Stimulated activated CD4-positive, alpha-beta T cell treated with anti-CD3 and anti-CD28 coated beads, Interleukin-12 subunit alpha, Interleukin-12 subunit beta, amount 100 ng/mL, for 48 hours (primary cell): Measurements from ENCODE around the gene CADM4.
"Not testable (repeated sequence)": the region's sequence is repeated elsewhere in the genome, so short reads cannot be mapped to it uniquely, and the experiment has no call there.

Experiments used
- DNase-seq, 3 donors: peaks; one replicate each; pipeline ENCODE4 v3.0.0-alpha.2; 2020; ENCODE audit warnings: low read depth in 2 of 3, low spot score in 1 of 3

Gene CADM4, protein sequence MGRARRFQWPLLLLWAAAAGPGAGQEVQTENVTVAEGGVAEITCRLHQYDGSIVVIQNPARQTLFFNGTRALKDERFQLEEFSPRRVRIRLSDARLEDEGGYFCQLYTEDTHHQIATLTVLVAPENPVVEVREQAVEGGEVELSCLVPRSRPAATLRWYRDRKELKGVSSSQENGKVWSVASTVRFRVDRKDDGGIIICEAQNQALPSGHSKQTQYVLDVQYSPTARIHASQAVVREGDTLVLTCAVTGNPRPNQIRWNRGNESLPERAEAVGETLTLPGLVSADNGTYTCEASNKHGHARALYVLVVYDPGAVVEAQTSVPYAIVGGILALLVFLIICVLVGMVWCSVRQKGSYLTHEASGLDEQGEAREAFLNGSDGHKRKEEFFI

GRCh38 chr19:43639519-43640423 lies at the start of gene CADM4:
Gene CADM4, minus strand, starts transcription at chr19:43639850. Its CDS starts 60 bp downstream, at chr19:43639790.
- DNase-seq = peak in 1 of 3 donors; percentile 6

GRCh38 chr19:43688059-43688701 lies 48.5 kb upstream of the CADM4 start:
- no peak for DNase-seq

DNA sequence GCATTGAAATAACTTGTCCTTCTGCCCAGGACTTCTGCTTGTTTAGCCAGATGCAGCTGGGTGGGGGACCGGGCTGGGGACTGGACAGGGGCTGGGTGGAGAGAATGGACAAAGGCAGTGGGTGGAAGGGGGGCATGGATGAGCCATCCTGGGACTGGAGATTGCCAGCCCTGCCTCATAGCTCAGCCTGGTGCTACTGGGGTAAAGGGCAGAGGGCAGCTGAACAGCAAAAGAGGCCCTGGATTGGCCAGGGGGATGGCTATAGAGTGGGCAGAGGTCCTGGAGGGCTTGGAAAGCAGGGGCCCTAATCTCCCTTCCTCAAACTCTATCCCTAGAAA lies 48.0 kb upstream of the CADM4 start:
- no peak for DNase-seq

- no peak for DNase-seq
Observed at GRCh38 chr19:43684326-43684725, 44.7 kb upstream of the CADM4 start.

DNA sequence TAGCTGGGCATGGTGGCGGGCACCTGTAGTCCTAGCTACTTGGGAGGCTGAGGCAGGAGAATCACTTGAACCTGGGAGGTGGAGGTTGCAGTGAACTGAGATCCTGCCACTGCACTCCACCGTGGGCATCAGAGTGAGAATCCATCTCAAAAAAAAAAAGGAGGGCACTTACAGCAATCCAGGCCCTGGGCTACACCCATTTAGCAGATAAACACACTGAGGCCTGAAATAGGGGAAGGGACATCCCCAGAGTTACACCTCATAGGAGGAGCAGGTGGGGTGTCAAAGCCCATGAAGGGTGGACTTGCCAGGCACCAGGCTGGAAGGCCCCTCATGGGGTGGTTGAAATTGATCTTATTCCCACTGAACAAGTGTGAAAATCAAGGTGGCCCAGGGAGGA lies 44.3 kb upstream of the CADM4 start:
- DNase-seq = no peak

GRCh38 chr19:43682824-43683661 lies 43.4 kb upstream of the CADM4 start:
- DNase-seq = no peak

DNA sequence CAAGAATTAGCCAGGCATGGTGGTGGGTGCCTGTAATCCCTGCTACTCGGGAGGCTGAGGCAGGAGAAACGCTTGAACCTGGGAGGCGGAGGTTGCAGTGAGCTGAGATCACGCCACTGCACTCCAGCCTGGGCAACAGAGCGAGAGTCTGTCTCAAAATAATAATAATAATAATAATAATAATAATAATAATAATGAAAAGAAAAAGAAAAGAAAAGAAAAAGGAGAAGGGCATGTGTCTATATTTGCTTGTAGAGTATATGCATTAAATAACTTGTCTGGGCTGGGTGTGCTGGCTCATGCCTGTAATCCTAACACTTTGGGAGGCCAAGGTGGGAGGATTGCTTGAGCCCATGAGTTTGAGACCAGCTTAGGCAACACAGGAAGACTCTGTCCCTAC lies 42.6 kb upstream of the CADM4 start:
- not testable (repeated sequence) for DNase-seq

- no peak for DNase-seq
Observed at GRCh38 chr19:43681821-43682220, 42.2 kb upstream of the CADM4 start.

GRCh38 chr19:43678512-43679261 lies 39.0 kb upstream of the CADM4 start:
- no peak for DNase-seq

DNA sequence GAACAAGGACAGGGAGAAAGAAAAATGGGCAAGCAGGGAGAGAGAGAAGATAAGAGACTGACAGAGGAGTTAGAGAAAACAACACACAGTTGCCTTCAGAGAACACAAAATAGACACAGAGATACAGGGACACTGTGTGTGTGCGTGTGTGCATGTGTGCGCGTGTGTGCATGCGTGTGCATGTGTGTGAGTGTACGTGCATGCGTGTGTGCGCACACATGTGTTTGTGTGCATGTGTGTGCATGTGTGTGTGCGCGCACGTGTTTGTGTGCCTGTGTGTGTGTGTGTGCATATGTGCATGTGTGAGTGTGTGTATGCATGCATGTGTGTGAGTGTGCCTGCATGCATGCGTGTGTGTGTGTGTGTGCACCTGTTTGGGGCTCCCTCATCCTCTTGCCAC lies 36.3 kb upstream of the CADM4 start:
- DNase-seq = no peak

DNA sequence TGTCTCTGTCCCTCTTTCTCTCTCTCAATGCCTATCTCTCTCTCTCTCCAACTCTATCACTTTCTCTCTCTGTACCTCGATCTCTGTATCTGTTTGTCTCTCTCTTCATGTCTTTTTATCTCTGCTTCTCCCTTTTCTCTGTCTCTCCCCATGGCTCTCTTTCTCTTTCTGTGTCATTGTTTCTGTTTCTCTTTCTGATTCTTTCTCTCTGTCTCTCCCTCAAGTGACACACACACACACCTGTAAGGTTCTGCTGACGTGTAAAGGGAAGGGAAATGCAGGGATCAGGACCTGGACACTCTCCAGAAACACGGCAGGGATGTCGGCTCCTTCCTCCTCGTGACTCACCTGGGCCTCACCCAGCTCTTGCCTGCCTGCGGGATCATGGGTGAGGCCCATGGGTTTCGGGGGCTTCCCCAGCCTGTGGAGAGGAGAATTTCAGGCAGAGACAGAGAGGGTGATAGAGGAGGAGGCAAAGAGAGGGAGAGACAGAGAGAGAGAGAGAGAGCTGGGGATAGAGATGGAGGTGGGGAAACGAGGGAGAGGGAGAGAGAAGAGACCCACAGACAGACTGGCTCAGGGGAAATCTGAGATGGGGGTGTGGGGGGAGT lies 35.7 kb upstream of the CADM4 start:
- no peak for DNase-seq

GRCh38 chr19:43674596-43674995 lies 34.9 kb upstream of the CADM4 start:
- no peak for DNase-seq

DNA sequence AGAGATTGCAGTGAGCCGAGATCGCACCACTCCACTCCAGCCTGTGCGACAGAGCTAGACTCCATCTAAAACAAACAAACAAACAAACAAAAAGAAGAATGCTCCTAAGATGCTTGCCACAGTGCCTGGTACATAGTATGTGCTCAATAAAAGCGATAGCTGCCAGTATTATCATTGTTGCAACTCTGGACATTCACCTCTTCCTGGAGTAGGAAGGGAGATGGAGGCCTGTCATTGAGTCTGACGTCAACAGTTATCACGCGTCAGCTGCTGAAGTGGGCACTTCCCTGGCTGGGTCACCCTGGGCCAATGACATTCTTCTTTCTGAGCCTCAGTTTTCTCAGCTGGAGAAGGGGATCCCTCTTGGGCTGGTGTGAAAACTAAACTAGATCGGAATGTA lies 34.5 kb upstream of the CADM4 start:
- DNase-seq = no peak

- no peak for DNase-seq
Observed at GRCh38 chr19:43673637-43674036, 34.0 kb upstream of the CADM4 start.

GRCh38 chr19:43672061-43672679 lies 32.5 kb upstream of the CADM4 start:
- no peak for DNase-seq

DNA sequence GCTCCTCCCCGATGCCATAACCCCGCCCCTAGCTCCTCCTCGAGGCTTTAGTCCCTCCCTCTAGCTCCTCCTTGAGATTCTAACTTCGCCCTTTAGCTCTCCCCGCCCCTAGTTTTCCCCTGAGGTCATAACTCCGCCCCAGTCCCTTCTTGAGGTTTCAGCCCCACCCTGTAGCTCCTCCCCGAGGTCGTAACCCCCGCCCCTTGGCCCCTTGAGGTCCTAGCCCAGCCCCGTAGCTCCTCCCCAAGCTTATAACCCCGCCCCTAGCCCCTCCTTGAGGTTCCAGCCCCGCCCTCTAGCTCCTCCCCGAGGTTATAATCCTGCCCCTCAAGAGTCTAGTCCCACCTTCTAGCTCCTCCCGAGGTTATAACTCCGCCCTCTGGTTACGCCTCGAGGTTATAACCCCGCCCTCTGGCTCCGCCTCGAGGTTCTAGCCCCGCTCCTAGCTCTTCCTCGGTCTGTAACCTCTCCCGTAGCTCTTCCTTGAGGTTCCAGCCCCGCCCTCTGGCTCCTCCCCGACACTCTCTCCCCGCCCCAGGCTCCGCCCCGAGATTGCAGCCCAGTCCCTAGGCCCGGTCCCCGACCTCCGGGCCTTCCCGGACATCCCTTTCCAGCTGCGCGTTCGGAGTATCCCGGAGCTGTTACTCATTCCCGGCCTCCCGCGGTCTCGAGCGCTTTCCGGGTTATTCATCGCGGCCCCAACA lies 28.9 kb upstream of the CADM4 start:
- DNase-seq = peak; percentile 93 to 99 (median 99)

GRCh38 chr19:43667876-43668405 lies 28.3 kb upstream of the CADM4 start:
- no peak for DNase-seq

GRCh38 chr19:43667126-43667875 lies 27.7 kb upstream of the CADM4 start:
- DNase-seq = no peak
